Mucosa of gallbladder (tissue), 1 donor: ENCODE results near the gene MAGEA3. TPM values are rescaled to one million over a fixed set of nuclear protein-coding genes. Genes with fewer than 3 reads are reported as not detected.
"Not testable (repeated sequence)": the region's sequence is repeated elsewhere in the genome, so short reads cannot be mapped to it uniquely, and the experiment has no call there.

Source experiments
- DNase-seq: peaks from one replicate; pipeline ENCODE4 v3.0.0-alpha.2; 2020; ENCODE audit warnings: low spot score
- total RNA-seq: library from RNA; stranded (reverse); gene quantifications from one replicate; pipeline ENCODE4 v1.2.1, GENCODE V29; 2021
- donor health status: DM: no; HTN: no; CAD: no.

Gene MAGEA3, protein sequence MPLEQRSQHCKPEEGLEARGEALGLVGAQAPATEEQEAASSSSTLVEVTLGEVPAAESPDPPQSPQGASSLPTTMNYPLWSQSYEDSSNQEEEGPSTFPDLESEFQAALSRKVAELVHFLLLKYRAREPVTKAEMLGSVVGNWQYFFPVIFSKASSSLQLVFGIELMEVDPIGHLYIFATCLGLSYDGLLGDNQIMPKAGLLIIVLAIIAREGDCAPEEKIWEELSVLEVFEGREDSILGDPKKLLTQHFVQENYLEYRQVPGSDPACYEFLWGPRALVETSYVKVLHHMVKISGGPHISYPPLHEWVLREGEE
- total RNA-seq, result not detected

DNA sequence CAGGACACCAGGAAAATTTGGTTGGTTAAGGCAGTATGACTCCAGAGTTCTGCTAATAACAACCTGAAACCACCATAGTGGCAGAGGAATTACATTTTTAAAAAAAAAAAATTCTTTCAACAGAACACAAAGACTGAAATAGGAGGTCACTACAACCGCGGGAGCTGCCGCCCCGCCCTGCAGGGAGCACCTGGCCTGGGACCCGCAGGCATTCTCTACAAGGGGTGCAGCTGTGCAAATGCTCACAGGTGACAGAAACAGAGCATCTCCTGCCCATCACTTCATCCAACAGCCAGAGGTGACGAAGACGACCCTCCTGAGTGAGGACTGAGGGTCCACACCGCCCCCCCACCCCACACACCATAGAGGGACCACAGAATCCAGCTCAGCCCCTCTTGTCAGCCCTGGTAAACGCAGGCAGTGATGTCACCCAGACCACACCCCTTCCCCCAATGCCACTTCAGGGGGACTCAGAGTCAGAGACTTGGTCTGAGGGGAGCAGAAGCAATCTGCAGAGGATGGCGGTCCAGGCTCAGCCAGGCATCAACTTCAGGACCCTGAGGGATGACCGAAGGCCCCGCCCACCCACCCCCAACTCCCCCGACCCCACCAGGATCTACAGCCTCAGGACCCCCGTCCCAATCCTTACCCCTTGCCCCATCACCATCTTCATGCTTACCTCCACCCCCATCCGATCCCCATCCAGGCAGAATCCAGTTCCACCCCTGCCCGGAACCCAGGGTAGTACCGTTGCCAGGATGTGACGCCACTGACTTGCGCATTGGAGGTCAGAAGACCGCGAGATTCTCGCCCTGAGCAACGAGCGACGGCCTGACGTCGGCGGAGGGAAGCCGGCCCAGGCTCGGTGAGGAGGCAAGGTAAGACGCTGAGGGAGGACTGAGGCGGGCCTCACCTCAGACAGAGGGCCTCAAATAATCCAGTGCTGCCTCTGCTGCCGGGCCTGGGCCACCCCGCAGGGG lies at the start of gene MAGEA3:
TSS of gene MAGEA3 (plus strand) at position 843 of the 980 bp plus-strand sequence. CDS start 2,039 bp downstream, outside the sequence.
- DNase-seq, result not testable (repeated sequence)

DNA sequence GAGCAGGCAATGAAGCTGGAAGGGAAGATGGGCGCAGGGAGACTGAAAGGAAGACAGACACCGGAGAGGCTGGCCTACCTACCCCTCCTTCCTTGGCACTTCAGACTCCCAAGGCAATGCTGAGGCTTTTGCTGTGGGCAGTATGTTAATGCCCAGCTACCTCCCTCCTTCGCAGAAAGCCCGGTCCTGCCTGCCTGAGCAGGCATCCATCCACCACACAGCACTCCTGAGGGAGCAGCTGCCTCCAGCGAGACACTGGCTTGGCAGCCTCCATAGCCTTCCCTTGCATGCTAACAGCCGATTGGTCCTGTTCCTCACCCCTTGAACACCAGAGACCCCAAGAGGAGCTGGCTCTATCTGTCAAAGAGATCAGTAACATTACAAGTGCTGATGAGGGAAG lies 46.5 kb upstream of the MAGEA3 start:
- no peak for DNase-seq

DNA sequence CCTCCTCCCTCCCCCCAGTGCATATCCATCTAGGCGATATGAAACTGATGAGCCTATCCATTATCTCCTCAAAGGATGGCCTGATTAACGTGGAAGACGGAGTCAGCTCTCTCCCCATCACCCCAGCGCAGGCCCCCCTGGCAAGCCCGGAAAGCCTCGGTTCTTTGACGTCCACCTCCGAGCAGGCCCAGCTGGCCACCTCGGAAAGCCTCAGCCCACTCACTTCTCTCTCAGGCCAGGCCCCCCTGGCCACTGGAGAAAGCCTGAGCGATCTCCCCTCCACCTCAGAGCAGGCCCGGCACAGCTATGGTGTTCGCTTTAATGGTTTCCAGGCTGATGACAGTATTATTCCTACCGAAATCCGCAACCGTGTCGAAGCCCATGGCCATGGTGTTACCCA lies 46.1 kb upstream of the MAGEA3 start:
- no peak for DNase-seq

DNA sequence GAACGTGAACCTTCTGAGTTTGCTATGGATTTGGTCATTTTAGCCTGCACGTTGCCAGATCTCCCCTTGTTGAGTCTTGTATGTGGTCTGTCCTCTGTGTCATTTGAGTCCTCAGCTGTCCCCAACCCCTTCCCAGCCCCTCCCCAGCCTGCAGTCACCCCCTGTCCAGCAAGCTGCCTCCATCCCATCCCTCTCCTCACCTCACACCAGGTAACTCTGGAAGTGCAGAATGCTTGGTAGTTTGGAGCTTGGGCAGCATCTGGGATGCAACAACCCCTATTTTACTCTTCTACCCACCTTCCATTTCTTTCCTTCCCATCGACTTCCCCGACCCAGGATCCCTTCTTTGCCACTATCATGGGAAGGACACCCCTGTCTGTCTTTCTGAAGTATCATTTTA lies 42.5 kb upstream of the MAGEA3 start:
- no peak for DNase-seq

DNA sequence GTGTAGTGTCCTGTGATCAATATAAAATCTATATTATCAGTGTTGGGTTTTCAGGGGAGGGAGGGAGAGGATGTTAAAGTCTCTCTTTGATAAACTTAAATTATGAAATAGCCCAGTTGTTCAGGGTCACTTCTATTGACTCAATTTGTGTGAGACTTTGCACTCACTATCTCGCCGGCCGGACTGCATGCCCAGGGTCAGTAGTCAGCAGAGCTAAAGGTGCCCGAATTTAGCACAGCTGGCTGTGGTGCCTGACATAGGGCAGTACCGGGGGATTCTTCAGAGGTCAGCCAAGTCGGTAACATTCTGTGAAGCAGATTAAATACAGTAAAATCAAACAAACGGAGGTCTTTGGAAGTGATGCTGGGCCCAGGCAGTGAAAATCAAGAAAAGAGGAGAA lies 41.7 kb upstream of the MAGEA3 start:
- no peak for DNase-seq

DNA sequence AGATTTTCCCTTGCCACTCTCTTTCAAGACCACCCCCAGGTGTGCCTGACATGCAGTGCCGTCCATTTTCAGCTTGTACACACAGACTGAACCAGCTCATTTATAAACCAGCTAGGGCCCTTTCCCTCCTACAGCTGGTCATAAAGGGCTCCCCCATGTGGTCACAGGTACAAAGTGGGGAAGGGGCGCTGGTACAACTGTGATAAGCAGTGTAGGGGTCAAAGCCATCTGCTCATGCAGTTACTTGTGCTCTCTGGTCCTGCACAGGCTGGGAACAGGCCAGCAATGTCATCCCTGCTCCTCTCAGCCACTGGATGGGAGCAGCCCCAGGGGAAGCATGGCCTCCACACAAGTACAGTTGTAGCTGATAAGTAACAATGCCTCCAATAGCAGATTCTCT lies 40.3 kb upstream of the MAGEA3 start:
- no peak for DNase-seq

DNA sequence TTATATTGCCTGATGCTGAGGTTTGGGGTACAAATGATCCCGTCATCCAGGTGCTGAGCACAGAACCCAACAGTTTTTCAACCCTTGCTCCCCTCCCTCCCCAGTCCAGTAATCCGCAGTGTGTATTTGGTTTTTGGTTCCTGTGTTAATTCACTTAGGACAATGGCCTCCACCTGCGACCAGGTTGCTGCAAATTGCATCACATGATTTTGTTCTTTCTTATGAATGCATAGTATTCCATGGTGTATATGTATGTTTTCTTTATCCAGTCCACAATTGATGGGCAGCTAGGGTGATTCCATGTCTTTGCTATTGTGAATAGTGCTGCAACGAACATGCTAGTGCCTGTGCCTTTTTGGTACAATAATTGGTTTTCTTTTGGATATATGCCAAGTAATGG lies 35.5 kb upstream of the MAGEA3 start:
- no peak for DNase-seq

DNA sequence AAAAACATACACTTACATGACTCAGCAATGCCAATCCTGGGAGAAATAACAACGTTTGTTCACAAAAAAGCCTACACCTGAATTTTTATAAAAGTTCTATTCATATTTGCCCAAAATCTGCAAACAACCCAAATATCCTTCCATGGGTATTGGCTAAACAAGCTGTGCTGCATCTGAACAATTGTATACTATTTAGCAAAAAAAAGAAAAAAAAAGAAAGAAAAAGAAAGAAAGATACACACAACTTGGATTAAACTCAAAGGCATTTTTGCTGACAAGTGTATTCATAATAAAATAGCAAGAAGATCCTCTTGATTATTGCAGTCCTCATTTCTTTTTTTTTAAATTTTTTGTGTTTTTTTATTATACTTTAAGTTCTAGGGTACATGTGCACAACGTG lies 24.5 kb upstream of the MAGEA3 start:
- DNase-seq, result no peak

DNA sequence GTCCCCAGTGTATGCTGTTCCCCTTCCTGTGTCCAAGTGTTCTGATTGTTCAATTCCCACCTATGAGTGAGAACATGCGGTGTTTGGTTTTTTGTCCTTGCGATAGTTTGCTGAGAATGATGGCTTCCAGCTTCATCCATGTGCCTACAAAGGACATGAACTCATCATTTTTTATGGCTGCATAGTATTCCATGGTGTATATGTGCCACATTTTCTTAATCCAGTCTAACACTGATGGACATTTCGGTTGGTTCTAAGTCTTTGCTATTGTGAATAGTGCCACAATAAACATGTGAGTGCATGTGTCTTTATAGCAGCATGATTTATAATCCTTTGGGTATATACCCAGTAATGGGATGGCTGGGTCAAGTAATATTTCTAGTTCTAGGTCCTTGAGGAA lies 23.9 kb upstream of the MAGEA3 start:
- DNase-seq, result not testable (repeated sequence)

DNA sequence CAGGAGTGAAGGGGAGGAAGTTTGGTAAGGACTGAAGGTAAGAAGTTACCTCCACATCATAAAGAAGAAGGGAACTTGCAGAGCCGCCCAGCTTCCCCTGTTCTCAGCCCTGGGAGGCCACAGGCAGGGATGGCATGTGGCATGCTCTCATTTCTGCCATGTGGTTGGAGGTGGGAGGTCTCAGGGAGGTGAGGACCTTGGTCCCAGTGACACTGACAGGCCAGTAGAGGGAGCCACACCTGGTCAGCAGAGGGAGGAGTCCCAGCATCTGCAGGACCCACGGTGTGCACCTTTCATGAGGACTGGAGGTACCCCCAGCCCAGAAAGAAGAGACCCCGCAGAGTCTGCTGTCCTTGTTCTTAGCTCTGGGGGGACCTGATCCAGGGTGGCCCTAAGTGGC lies 17.6 kb upstream of the MAGEA3 start:
- DNase-seq, result not testable (repeated sequence)

DNA sequence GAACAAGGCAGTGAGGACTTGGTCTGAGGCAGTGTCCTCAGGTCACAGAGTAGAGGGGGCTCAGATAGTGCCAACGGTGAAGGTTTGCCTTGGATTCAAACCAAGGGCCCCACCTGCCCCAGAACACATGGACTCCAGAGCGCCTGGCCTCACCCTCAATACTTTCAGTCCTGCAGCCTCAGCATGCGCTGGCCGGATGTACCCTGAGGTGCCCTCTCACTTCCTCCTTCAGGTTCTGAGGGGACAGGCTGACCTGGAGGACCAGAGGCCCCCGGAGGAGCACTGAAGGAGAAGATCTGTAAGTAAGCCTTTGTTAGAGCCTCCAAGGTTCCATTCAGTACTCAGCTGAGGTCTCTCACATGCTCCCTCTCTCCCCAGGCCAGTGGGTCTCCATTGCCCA lies 1.8 kb downstream of the MAGEA3 start:
- not testable (repeated sequence) for DNase-seq

DNA sequence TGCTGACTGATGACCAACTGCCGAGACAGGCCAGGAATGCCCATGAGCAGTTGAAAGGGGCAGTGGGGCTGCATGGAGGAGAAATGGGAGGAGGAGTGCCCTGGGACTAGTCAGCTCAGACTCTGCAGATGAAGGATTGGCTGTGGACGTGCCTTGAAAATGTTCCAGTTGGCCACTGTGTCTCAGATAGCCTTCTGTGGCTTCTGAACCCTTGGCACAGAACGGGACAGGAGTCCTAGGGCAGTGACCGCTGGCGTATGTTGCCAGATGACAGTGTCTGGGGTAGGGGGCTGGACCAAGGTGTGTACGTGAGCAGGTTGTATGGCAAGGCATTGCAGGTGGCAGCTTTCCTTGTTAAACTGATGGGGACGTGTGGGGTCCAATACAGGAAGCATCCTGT lies 7.9 kb downstream of the MAGEA3 start:
- not testable (repeated sequence) for DNase-seq

DNA sequence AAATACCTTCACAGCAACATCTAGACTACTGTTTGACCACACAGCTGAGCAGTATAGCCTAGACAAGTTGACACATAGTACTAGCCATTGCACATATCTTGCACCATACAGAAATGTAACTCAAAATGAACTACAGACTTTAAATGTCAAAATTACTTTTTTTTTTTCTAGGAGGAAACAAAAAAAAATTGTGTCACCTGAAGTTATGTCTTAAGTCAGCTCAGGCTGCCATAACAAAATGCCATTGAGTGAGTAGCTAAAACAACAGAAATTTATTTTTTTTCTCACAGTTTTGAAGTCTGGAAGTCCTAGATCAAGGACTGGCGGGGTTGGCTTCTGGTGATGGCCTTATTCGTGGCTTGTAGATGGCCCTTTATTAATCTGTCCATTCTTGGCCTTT lies 10.6 kb downstream of the MAGEA3 start, which contains the start of gene CSAG2:
TSS of gene CSAG2 (minus strand) at position 101 of the 400 bp plus-strand sequence. CDS start 161 bp downstream, outside the sequence.
- DNase-seq, result not testable (repeated sequence)

DNA sequence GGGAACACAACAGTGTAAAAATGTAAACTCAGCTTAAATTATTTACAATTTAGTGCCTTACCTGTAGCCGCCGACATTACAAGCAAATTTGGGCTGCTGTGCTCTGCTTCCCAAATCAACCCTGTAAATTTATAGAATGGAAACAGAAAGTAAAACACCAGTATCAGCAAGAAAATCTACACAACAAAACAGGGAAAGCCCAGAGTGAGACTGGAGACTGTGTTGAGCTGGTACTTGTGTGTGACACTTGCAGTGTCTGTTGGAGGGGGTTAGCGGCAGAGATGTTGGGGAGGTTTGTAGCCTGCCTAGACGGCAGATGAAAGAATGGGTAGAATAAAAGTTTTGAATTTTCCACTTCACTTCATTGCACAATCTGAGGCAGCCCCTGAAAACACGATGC lies 14.6 kb downstream of the MAGEA3 start:
- DNase-seq, result not testable (repeated sequence)

DNA sequence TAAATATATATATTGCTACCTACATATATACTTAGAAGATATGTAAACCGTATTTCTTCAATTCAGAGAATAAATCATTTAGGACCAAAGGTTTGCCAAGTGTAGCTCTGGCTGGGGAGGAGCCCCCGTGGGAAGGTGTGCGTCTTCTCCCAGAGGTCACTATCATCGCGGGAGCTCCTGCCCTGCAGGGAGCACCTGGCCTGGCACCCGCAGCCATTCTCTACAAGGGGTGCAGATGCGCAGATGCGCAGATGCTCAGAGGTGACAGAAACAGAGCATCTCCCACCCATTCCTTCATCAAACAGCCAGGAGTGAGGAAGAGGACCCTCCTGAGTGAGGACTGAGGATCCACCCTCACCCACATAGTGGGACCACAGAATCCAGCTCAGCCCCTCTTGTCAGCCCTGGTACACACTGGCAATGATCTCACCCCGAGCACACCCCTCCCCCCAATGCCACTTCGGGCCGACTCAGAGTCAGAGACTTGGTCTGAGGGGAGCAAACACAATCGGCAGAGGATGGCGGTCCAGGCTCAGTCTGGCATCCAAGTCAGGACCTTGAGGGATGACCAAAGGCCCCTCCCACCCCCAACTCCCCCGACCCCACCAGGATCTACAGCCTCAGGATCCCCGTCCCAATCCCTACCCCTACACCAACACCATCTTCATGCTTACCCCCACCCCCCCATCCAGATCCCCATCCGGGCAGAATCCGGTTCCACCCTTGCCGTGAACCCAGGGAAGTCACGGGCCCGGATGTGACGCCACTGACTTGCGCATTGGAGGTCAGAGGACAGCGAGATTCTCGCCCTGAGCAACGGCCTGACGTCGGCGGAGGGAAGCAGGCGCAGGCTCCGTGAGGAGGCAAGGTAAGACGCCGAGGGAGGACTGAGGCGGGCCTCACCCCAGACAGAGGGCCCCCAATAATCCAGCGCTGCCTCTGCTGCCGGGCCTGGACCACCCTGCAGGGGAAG lies 15.5 kb downstream of the MAGEA3 start, which contains the start of gene MAGEA2B:
TSS of gene MAGEA2B (plus strand) at position 814 of the 973 bp plus-strand sequence. CDS start 2,479 bp downstream, outside the sequence.
- DNase-seq, result not testable (repeated sequence)

DNA sequence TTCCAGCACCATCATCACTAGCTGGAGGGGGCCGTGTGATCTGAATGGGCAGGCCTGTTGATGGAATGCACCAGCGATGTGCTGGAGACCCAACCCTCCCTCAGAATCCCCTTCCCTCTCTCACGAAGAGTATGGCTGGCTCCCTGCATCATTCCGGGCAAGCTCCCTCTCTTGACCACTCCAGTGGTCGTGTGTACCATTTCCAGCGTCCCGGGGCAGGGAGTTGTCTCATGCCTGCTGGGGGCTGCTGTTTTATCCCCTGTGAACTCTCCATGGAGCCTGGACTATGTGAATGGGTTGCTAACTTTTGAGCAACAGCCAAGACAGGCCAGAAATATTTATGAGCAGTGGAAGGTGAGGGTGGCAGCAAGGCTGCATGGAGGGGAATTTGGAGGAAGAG lies 26.8 kb downstream of the MAGEA3 start:
- no peak for DNase-seq

DNA sequence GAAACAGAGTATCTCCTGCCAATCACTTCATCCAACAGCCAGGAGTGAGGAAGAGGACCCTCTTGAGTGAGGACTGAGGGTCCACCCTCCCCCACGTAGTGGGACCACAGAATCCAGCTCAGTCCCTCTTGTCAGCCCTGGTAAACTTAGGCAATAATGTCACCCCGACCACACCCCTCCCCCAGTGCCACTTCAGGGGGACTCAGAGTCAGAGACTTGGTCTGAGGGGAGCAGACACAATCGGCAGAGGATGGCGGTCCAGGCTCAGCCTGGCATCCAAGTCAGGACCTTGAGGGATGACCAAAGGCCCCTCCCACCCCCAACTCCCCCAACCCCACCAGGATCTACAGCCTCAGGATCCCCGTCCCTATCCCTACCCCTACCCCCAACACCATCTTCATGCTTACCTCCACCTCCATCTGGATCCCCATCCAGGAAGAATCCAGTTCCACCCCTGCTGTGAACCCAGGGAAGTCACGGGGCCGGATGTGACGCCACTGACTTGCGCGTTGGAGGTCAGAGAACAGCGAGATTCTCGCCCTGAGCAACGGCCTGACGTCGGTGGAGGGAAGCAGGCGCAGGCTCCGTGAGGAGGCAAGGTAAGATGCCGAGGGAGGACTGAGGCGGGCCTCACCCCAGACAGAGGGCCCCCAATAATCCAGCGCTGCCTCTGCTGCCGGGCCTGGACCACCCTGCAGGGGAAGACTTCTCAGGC lies 34.8 kb downstream of the MAGEA3 start, which contains the start of the genes CSAG1 and MAGEA12:
TSS of gene CSAG1 (minus strand) at position 461 of the 715 bp plus-strand sequence. CDS start 1,261 bp downstream, outside the sequence.
TSS of gene MAGEA12 (plus strand) at position 497 of the 715 bp plus-strand sequence. CDS start 2,405 bp downstream, outside the sequence.
- DNase-seq, result no peak

DNA sequence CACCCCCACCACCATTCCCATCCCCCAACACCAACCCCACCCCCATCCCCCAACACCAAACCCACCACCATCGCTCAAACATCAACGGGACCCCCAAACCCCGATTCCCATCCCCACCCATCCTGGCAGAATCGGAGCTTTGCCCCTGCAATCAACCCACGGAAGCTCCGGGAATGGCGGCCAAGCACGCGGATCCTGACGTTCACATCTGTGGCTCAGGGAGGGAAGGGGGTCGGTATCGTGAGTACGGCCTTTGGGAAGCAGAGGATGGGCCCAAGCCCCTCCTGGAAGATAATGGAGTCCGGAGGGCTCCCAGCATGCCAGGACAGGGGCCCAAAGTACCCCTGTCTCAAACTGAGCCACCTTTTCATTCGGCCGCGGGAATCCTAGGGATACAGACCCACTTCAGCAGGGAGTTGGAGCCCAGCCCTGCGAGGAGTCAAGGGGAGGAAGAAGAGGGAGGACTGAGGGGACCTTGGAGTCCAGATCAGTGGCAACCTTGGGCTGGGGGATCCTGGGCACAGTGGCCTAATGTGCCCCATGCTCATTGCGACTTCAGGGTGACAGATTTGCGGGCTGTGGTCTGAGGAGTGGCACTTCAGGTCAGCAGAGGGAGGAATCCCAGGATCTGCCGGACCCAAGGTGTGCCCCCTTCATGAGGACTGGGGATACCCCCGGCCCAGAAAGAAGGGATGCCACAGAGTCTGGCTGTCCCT lies 35.7 kb downstream of the MAGEA3 start:
- not testable (repeated sequence) for DNase-seq

DNA sequence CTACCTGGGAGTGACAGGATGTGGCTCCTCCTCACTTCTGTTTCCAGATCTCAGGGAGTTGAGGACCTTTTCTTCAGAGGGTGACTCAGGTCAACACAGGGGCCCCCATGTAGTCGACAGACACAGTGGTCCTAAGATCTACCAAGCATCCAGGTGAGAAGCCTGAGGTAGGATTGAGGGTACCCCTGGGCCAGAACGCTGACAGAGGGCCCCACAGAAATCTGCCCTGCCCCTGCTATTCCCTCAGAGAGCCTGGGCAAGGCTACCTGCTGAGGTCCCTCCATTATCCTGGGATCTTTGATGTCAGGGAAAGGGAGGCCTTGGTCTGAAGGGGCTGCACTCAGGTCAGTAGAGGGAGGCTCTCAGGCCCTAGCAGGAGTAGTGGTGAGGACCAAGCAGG lies 36.5 kb downstream of the MAGEA3 start:
- DNase-seq, result no peak
